Ovary (tissue), 3 donors: ENCODE measurements around the gene SCD5.

Experiments used
- CTCF ChIP-seq, 3 donors: fragments of 450-650 bp in 2 of 3; fragments of 200-600 bp in 1 of 3; IDR thresholded peaks; one replicate each; pipeline versions ENCODE4 v1.5.1 to v1.8.0; 2016 to 2022; ENCODE audit warnings: antibody characterized with exemption in 3 of 3, mild to moderate bottlenecking in 1 of 3
- POLR2A ChIP-seq: fragments of 450-650 bp; IDR thresholded peaks from one replicate; pipeline ENCODE4 v1.6.1; 2017; ENCODE audit warnings: antibody characterized with exemption, mild to moderate bottlenecking, moderate library complexity
- donor health status: DM: no; HTN: no; CAD: no.

- no peak for TF ChIP-seq CTCF (IDR thresholded peaks at IDR 0.05)
- no peak for TF ChIP-seq POLR2A
Observed at GRCh38 chr4:82775243-82775642, 23.4 kb downstream of the SCD5 start.
